A172 (cell line): ENCODE data around the gene SULT1E1. TPM values are rescaled to one million over a fixed set of nuclear protein-coding genes. Genes with fewer than 3 reads are reported as not detected.

ENCODE experiments used
- DNase-seq: peaks from one replicate; pipeline ENCODE4 v3.0.0-alpha.2; 2015; ENCODE audit warnings: low spot score
- total RNA-seq: library from RNA; depleted of rRNA; stranded (reverse); fragments of >200 nt; shearing (Covaris generic); gene quantifications from 2 replicates; pipeline ENCODE4 v1.2.3, GENCODE V29; 2014; rRNA removed

Gene SULT1E1, protein sequence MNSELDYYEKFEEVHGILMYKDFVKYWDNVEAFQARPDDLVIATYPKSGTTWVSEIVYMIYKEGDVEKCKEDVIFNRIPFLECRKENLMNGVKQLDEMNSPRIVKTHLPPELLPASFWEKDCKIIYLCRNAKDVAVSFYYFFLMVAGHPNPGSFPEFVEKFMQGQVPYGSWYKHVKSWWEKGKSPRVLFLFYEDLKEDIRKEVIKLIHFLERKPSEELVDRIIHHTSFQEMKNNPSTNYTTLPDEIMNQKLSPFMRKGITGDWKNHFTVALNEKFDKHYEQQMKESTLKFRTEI
- not detected in 2 replicates for total RNA-seq

DNA sequence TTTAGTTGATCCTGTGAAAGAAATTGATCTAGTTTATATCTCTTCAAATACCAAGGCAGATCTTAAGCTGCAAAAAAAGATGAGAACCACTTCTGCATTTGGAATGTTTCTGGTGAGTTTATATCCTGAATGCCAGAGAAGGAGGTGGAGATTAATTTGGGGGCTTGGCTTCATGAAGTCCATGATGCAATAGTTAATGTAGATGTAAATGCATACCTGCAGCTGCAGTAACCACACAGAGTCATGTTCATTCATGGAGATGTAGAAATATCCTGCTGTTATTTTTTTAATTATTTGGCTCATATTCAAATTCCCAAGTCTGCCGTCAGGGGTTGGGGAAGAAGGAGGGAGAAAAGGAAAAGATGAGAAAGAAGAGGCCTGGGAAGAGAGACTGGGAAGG lies at the start of gene SULT1E1:
SULT1E1 (minus strand) TSS at position 94 of the 400 bp plus-strand sequence. CDS start 2,501 bp downstream, outside the sequence.
- no peak for DNase-seq

DNA sequence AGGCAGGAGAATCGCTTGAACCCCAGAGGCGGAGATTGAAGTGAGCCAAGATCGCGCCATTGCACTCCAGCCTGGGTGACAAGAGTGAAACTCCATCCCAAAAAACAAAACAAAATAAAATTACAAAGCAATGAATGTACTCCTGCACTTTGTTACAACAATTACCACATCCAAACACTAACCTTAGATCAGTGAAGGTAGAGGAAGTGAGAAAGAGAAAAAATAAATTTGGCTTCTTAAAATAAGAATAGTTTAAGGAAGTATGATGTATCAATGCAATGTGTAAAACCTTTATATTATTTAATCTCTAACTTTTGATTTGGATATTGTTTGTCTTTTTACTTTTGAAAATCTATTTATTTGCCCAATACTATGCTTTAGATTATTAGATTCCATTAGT lies 49.2 kb upstream of the SULT1E1 start:
- no peak for DNase-seq

DNA sequence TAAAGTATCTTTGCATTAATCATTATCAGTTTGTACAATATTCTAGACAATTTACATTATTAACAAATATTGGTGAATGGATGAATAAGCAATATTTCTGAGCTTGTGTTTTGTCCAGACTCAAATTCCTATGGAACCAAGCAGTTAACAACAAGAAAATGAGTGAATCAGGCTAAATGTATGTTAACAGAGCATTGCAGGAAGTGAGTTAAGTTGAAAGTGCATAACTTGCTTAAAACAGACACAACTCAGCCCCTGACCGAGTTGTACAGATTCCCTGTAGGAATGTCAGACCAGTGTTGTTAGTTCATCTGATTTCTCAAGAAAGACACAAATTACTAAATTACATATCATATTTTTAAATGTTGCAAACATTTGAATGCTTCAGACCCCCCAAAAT lies 47.2 kb upstream of the SULT1E1 start:
- DNase-seq: no peak

DNA sequence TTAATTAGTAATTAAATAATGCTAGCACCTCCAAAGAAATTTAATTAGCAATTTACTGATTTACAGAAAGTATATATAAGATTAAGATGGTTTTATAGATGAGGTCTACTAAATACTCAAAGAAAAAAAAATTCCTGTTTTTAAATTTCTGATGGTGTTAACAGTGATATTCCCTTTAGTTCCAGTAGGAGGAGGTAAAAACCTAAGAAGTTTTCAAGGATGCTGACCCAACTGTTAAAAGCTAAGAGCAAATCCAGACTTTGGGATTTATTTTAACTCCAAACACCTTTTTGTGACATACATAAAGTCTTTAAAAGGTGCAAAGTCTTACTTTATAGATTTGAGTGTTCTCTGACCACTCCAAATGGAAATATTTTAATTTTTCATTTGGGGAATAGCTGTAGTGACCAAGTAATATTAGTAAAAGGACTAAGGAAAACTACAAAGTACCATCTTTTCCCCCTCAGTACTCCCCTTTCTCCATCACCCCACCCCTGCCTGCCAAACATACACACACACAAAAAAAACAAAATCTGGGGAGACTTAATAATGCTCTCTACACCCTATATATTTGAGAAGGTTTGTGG lies 36.7 kb upstream of the SULT1E1 start:
- no peak for DNase-seq

DNA sequence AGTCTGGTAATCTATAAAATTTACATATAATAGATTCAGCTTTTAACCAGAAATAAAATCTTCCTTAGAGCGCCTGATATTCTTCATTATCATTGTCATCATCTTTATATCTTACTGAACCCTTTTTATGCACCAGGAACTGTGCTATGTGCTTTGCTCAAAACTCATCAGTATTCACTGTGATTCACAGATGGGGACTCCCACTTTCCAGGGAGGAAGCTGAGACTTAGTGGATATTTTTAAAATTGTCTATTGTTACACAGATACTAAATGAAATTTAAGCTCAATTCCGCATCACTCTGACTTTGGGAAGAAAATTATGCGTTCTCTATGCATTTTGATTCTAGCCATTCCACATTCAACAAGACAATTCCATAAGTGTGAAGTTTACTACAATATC lies 34.8 kb upstream of the SULT1E1 start:
- DNase-seq: no peak

DNA sequence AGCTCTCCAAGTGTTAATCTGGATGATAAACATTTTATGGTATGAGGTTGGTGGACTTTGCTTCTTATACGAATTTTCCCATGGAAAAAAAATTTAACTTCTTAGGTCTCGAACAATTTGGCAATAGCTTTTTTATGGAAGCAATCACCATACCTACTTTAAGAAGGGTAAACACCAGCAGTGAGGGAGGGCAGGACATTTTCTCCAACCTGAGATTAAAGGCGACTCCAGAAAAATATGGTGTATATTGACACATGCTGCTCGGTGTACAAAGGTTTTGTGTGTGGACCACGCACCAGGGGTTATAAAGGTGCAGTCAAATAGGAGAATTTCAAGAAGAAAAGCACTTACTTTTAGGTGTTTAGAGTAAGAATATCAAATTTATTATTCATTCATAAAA lies 34.2 kb upstream of the SULT1E1 start:
- no peak for DNase-seq

DNA sequence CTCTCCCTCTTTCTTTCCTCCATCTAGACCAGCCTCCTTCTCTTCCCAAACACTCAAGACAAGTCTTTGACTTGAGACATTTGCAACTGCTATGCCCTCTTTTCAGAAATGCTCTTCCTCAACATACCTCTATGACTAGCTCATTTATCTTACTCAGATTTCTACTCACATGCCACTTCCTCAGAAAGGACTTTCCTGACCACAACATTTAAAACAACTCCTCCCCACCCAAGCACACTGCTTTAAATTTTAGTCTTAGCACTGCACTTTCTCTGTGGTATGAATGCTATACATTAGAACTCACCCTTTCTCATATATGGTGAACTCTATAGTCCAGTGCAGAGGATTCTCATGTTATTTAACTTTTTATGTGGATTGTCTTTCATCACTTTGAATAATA lies 28.4 kb upstream of the SULT1E1 start:
- no peak for DNase-seq

DNA sequence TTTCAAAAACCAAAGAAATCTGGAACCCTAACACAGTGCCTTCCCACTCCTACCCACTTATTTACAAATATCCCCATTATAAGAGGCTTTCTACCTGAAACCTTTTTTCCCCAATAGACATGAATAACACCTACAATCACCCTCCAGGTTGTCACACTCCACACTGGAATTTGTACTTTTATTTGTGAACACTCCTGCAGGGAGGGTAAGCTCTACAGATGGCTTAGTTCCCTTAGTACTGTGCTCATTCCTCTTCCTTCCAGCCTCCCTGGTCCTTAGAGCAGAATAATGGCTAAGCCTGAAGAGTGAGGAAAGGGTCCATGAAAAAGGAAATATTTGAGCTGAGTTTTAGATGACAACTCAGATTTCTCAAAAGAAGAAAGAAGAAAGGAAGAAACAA lies 22.2 kb upstream of the SULT1E1 start:
- no peak for DNase-seq

DNA sequence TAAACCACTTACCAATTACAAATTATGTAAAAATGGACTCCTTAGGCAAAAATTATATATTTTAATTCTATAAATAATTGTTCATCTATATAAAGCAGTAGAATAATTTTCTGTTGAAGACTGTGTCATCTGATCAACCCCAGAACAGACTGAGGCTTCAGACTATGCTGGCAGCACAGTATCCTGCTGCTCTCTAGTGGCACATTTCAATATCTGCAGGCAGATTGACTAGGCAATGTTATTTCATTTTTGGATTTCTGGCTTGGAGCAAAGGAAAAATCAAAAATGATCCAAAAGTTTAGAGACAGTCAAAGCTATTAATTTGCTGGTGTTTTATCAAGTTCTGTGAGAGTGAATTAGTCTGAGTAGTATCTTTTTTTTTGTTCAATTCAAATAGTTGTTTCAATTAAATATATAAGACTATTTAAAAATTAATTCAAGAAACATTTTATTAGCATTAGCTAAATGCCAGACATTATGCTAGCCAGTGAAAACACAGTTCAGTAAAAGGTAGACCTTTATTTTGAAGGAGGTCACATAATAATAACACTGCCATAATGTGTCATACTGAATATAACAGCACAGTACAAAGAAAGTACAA lies 21.3 kb upstream of the SULT1E1 start:
- peak; percentile 16 for DNase-seq

DNA sequence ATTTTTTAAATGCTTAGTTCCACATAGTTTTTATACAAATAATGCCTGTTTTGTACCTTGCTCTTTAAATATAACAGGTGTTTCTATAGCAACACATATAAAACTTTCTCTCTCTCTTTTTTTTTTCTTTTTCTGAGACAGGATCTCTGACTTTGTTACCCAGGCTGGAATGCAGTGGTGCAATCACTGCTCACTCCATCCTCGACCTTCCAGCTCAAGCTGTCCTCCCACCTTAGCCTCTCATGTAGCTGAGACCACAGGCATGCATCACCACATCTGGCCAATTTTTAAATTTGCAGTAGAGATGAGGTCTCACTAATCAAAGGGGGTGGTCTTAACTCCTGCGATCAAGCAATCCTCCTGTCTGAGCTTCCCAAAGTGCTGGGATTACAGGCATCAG lies 18.3 kb upstream of the SULT1E1 start:
- DNase-seq: no peak

DNA sequence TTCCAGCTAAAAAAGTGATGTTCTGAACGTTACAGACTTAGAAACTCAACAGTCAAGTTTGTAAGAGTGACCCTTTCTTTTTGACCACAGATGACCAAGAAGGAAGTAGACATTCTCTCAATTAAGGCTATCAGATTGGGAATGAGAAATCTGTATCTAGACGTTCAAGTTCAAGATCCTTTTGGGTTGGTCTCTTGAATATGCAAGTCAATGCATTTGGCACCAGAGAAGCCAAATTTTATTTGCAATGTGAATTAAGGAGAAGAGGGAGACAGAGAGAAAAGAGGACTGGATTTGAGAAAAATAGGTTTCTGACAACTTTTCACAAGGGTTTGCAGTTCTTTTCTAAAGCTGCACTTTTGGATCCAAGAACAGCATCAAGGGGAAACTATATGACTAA lies 17.5 kb upstream of the SULT1E1 start:
- no peak for DNase-seq

DNA sequence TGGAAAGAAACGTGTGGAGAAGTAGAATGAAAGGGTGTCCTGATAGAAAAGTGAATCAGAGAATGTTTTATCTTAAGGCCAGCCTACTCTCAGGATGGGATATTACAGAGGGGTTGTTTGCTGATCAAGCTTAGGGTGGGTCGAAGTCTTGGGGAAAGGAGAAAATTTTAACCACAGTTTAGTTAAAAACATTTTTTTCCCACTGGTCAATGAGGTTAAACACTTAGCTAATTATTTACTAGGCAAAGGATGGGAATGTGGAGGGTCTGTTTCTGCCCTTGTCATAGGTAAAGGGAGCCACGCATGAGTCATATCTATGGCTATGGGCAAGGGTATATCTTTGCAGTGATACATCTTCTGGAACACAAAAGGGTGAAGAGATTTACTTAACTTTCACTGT lies 16.1 kb upstream of the SULT1E1 start:
- no peak for DNase-seq

DNA sequence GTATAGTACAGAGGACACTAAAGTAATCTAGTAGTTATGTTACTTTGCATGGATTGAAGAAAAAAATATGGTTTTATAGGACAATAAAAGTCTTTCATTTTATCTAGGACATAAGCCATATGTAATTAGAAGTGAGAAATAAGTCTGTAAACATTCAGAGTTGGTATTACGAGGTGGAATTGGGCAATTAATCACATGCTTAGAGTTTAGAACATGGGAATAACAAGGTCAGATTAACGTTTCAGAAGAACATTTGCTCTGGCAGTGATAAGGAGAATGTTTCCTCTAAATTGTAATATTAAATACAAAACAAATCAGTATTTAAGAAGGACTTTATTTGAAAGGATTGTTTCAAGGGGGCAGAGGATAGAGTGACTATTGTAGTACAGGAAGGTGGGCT lies 15.6 kb upstream of the SULT1E1 start:
- no peak for DNase-seq

DNA sequence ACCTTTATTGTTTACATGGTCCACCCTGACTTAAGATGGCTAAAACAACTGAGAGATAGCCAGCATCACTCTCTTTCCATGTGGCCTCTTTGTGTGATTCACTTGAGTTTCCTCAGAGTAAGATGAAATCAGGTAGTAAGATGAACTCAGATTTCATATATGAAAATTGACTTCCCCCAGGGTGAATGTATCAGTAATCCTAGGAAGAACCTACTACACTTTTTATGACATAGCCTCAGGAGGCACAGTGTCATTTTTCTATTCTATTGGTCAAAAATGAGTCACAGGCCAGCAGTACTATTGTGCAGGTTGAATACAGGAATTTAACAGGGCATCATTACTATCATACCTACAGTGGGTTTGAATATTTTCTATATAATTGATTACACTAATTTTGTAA lies 14.6 kb upstream of the SULT1E1 start:
- DNase-seq: no peak

DNA sequence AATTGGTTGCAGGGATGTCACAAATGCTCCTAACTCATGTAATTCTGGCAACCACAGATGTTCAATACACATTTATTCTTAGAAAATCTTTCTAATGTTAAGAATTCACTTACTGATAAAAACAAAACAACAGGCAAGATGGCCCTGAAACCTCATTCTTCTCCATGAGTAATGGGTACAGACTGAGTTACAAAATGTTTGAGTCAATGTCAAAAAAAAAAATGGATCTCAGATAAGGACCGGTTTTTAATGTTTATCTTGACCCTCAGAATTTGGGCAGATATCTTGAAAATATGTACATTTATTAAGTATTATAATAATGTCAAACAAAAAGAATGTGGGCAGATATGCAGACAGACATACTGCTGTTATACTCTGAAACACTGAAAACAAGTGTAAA lies 1.8 kb upstream of the SULT1E1 start:
- no peak for DNase-seq

DNA sequence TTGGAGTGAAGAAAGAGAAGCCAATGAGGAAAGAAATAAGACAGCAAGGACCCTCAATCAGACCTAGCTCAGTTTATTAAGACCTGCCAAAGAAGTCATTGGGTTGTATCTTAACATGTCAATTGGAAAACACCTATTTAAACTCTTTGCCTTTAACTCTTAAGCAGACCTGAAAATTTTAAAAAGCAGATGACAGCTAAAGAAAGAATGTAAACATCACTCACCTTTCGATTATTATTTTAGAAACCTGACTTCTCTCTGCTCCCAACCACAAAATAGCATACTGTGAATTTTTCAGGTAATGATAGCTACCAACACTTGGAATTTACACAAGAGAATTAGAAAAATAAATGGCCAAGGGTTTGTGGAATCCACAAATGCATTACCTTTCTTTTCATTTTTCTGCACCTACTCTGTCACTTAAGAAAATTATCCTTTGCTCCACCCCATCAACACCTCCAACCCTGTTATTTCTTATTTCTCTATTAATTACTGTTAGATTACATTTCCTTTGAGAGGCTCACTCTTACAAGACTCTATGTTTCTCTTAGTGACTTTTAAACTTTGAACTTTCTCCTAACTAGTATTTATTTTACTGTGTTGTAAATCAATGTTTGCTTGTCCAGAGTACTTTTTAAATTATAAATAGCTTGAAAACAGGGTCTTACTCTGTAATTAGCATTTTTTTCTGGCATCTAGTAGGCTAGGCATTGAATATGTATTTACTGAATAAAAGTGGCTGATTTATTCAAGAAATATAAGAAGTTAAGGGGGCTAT lies 765 bp upstream of the SULT1E1 start:
- no peak for DNase-seq

DNA sequence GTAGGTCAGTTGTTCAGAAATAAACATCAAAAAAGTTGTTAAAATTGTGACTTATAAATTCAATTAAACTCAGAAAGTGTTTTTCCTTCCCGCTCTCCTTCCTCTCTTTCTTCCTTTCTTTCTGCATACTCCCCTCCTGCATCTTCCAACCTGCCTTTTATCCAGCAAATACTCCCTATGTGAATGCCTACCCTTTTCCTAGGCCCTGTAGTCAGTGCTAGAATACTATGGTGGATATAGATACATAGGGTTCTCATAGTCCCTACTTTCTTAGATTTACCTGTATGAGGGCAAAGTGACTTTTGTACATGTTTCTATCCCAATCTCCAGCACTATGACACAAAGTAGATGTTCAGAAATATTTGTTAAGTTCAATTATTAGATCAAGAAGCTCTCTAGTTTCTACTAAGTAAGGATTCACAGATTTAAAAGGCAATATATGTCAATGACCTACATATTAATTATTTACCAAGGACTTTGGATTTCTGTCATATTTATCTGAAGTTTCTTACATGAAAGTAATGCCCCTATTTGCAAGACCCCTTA lies 732 bp downstream of the SULT1E1 start:
- DNase-seq: no peak

DNA sequence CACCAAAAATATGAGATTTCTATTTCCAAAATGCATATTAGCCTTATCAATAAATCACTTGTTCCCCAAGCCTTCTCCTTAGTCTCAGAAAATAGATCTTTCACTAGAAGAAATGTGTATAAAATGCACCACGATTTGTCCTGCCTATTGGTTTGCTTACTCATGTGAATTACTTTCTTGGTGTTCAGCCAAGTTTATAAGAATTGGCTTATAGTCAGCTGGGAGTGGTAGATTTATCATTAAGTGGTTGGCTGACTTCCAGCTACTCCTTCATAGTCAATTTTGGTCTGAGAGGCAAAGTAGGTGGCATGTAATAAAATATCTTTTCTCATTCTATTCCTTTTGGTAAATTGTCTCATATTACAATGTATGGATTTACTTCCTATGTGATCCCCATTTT lies 1.3 kb downstream of the SULT1E1 start:
- no peak for DNase-seq

DNA sequence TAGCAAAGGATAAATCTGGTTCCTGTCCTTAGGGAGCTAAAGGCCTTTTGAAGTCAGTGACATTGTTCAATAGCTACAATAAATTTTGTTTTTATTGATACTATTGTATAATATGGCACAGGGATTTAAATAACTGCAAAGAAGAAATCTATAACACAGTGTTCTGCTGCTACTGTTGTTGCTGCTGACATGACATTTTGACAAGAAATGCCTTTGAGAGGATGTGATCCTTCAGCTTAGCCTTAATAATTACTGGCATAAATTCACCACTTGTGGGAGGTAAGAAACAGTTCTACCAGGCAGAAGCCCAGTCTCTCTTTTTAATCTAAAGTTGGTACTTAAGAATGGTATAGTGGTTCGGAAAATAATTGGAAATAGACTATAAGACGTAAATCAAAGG lies 4.1 kb downstream of the SULT1E1 start:
- DNase-seq: no peak

DNA sequence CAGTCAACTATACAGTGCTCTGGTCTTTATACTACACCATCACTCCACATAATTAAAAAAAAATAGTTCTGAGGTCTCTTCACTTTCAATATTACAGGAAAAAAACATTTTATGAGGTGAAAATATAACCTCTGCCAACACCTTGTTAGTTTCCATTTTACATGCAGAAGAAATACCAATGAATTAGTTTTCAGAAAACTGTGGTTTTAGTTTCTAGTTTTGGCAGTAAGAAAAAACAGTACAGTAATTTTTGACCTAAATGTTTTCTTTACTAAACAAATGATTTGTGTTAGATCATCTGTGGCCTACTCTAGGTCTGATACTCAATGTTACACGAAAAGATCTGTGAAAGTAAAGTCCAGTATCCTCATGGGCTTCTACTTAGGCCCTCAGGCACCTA lies 10.0 kb downstream of the SULT1E1 start:
- no peak for DNase-seq

DNA sequence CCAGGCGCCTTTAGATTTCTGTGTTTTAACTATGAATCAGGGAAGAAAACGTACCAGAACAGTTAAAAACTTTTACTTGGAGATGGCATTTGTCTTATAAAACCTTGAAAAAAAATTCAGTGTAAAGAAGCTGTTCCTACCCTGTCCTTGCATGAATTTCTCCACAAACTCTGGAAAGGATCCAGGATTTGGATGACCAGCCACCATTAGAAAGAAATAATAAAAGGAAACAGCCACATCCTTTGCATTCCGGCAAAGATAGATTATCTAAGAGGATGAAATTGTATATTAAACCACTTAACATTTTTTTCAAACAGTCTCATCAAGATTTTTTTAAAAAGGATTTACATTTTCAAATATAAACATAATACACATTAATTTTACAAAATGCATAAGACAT lies 10.6 kb downstream of the SULT1E1 start:
- no peak for DNase-seq

DNA sequence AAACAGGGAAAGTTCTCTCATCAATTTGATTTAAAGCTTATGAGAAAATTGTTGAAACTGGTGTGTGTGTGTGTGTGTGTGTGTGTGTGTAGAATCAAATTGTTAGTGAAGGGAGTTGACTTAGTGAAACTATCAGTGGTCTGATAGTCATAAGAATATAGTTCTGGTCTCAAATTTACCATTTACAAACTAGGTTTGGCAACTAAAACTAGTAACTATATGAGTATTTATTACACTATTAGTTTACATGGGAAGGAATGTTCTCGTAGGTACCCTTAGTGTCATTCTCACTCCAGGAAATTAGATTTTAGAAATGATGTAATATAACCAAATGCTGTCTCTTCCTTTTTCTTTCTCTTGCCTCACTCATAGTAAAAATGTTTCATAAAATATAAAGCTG lies 11.9 kb downstream of the SULT1E1 start:
- no peak for DNase-seq
